BLaER1 treated with 17β-estradiol and CSF1 and Interleukin-3, amounts not matched to agents 10 nM and 100 nM (cell line): ENCODE data around the gene LIN28B.
"Not testable (repeated sequence)": the region's sequence is repeated elsewhere in the genome, so short reads cannot be mapped to it uniquely, and the experiment has no call there.

ENCODE experiments used
- H3K27ac ChIP-seq, 11 experiments: shearing (Covaris generic); formaldehyde crosslinking; 2 replicates each; pipeline ENCODE4 v1.8.1; 2022
- H3K27me3 ChIP-seq, 11 experiments: shearing (Covaris generic); formaldehyde crosslinking; 2 replicates each; pipeline ENCODE4 v1.8.1; 2022
- H3K36me3 ChIP-seq, 11 experiments: shearing (Covaris generic); formaldehyde crosslinking; 2 replicates each; pipeline ENCODE4 v1.8.1; 2022
- H3K4me1 ChIP-seq, 10 experiments: shearing (Covaris generic); formaldehyde crosslinking; 2 replicates each; pipeline ENCODE4 v1.8.1; 2022
- H3K4me2 ChIP-seq, 11 experiments: shearing (Covaris generic); formaldehyde crosslinking; 2 replicates each; pipeline ENCODE4 v1.8.1; 2022
- H3K4me3 ChIP-seq, 10 experiments: shearing (Covaris generic); formaldehyde crosslinking; 2 replicates each; pipeline ENCODE4 v1.8.1; 2022
- H3K9ac ChIP-seq, 11 experiments: shearing (Covaris generic); formaldehyde crosslinking; 2 replicates each; pipeline ENCODE4 v1.8.1; 2022
- H3K9me3 ChIP-seq, 11 experiments: shearing (Covaris generic); formaldehyde crosslinking; replicated peaks in 1 of 11; 2 replicates each; pipeline ENCODE4 v1.8.1; 2022
- H4K20me1 ChIP-seq, 11 experiments: shearing (Covaris generic); formaldehyde crosslinking; 2 replicates each; pipeline ENCODE4 v1.8.1; 2022
- Cebpa-rat ChIP-seq, 11 experiments: shearing (Covaris generic); IDR thresholded peaks; 2 replicates each; pipeline ENCODE4 v1.8.1; 2022

LIN28B gene

DNA sequence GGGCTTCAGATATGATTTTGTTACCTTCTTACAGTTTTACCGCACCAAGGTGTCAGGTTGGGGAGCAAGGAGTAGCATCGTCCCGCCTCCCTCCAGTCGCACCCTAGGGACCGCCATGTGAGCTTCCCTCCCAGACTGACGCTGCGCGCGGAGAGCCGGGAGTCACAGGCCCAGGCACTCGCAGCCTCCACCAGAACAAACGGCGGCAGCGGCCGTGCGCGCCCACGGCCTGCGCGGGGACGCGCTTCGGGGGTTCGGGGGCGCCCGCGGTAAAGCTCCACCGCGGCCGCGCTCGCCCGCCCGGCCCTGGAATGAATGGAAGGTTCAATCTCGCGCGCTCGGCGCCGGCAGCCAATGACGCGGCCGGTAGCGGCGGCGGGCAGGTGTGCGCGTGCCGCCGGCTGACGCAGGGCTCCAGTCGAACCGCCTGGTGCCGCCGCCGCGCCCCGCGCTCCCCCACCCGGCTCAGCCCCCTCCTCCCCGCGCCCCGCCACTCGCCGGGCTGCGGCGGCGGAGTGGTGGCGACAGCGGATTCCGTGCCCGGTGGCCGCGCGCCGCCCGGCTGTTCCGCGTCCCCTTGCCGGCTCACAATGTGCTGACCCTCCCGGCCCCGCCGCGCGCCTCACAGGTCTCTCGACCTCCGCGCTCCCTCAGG is 16.5 kb upstream of the LIN28B start:
- Histone ChIP-seq H3K36me3 (no peaks in the 10 kb centered on the region), H3K4me1 (no peaks in the 10 kb centered on the region), H4K20me1 (no peaks in the 10 kb centered on the region), H3K4me3 (no peak overlapping the region), H3K9me3 (peaks cover 11 to 27% (median 18%) of the 10 kb centered on the region in 11 experiments), H3K27me3 (no peaks in the 10 kb centered on the region), H3K9ac (no peak overlapping the region), H3K4me2 (no peak overlapping the region), H3K27ac (no peak overlapping the region)
- no peak for TF ChIP-seq Cebpa-rat (IDR thresholded peaks at IDR 0.05)

DNA sequence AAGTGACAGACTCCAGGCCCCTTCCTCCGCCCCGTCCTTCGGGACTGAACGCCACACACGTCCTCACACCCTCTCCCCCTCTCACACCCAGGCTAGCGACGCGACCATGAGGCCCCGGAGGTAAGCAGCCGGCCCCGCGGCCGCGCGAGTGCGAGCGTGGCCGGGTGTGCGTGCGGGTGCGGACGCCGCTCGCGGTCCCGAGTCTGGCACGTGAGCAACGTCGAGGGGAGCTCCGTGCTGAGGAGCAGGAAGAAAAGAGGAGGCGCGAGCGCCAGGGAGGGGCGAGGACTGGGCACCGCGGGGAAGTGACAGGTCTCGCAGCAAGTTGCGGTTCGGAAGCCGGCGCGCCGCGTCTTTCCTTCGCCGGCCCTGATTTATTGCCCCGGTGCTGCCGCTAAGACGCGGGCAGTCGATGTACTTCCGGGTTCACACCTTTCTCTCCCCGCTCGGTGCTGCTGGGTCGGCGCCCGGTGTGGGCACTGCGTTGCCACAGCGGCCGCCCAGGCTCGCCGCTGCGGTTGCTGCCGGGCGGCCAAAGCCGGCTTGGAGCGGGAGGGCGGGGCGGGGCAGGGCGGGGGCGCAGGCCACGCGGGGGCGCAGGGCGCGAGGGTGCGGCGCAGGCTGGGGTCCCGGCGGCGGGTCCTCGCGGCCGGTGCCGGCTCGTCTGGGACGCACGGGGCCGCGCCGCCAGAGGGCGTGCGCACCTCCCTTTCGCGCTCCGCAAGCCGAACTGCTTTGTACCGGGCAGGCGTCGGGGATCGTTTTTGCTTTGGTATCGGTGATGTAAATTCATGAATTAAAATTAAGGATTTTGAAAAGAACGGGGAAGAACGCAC is 15.8 kb upstream of the LIN28B start:
- Histone ChIP-seq H3K9ac (no peak overlapping the region), H3K4me2 (no peak overlapping the region), H3K4me3 (no peak overlapping the region), H3K27ac (no peak overlapping the region), H3K27me3 (no peaks in the 10 kb centered on the region), H3K36me3 (no peaks in the 10 kb centered on the region), H3K9me3 (peaks cover 11 to 27% (median 18%) of the 10 kb centered on the region in 11 experiments), H4K20me1 (no peaks in the 10 kb centered on the region), H3K4me1 (no peaks in the 10 kb centered on the region)
- TF ChIP-seq Cebpa-rat (IDR thresholded peaks at IDR 0.05): no peak

GRCh38 chr6:104941729-104942091 is 15.2 kb upstream of the LIN28B start:
- H3K9ac ChIP-seq: no peak overlapping the region
- TF ChIP-seq Cebpa-rat (IDR thresholded peaks at IDR 0.05): no peak
- H3K9me3 ChIP-seq: peaks cover 11 to 26% (median 18%) of the 10 kb centered on the region in 11 experiments
- H3K27me3 ChIP-seq: no peaks in the 10 kb centered on the region
- H4K20me1 ChIP-seq: no peaks in the 10 kb centered on the region
- H3K27ac ChIP-seq: no peak overlapping the region
- no peaks in the 10 kb centered on the region for H3K36me3 ChIP-seq
- H3K4me2 ChIP-seq: no peak overlapping the region
- no peak overlapping the region for H3K4me3 ChIP-seq
- no peaks in the 10 kb centered on the region for H3K4me1 ChIP-seq

DNA sequence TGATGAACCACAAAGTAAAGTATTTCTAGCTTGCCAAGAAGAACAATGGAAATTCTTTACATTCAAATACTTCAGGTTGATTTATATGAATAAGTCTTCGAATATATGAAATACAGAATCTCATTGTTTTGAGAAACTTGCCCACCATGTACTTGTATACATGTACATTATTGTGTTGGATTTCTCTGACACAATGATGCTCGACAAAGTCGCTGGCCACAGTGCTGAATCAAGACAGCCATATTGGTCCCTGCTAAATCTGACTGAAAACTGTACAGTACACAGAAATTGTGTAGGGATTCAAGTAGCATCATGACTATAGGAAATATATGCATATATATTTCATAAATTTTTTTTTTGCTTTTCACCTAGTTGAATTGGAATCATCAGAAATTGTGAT is 13.1 kb upstream of the LIN28B start:
- Histone ChIP-seq H3K27me3 (no peaks in the 10 kb centered on the region), H3K27ac (no peak overlapping the region)

GRCh38 chr6:104949206-104949605 is 7.7 kb upstream of the LIN28B start:
- Histone ChIP-seq H3K4me2 (no peak overlapping the region), H3K27me3 (no peaks in the 10 kb centered on the region), H3K27ac (no peak overlapping the region), H4K20me1 (no peaks in the 10 kb centered on the region), H3K36me3 (no peaks in the 10 kb centered on the region), H3K4me3 (no peak overlapping the region), H3K9me3 (peaks cover 0 to 9% (median 5%) of the 10 kb centered on the region in 11 experiments; a peak in 9 of 22 replicates), H3K4me1 (no peaks in the 10 kb centered on the region), H3K9ac (no peak overlapping the region)
- TF ChIP-seq Cebpa-rat (IDR thresholded peaks at IDR 0.05): no peak

More for the DNA sequence above, 13.1 kb upstream of the LIN28B start:
- no peaks in the 10 kb centered on the region for H4K20me1 ChIP-seq
- no peaks in the 10 kb centered on the region for H3K36me3 ChIP-seq
- H3K9ac ChIP-seq: no peak overlapping the region
- H3K4me2 ChIP-seq: no peak overlapping the region
- no peaks in the 10 kb centered on the region for H3K4me1 ChIP-seq
- peaks cover 11 to 20% (median 17%) of the 10 kb centered on the region in 11 experiments for H3K9me3 ChIP-seq
- no peak for TF ChIP-seq Cebpa-rat (IDR thresholded peaks at IDR 0.05)
- H3K4me3 ChIP-seq: no peak overlapping the region

DNA sequence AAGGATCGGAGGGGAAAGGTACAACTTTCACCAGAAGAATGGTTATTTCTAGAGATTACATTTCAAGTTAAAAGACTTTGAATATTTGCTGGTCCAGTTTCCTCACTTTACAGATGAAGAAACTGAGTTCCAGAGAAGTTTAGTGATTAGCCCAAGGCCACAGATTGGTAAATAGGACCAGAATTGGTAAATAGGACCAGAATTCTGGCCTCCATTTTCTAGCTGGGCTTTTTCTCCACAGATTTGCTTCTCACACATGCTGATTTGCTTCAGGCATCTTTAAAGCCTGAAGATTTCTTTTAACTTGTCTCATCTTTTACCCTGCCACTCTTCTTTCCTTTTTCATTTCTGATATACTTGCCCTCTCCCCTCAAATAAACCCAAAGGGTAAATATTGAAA is 5.2 kb upstream of the LIN28B start:
- H3K27ac ChIP-seq: no peak overlapping the region
- no peaks in the 10 kb centered on the region for H3K36me3 ChIP-seq
- no peaks in the 10 kb centered on the region for H3K4me1 ChIP-seq
- no peak overlapping the region for H3K9ac ChIP-seq
- H3K9me3 ChIP-seq: peaks cover 0 to 9% (median 5%) of the 10 kb centered on the region in 11 experiments; a peak in 9 of 22 replicates
- no peak overlapping the region for H3K4me3 ChIP-seq
- peaks cover 0 to 5% (median 0%) of the 10 kb centered on the region in 11 experiments; a peak in 2 of 22 replicates for H3K27me3 ChIP-seq
- no peak for TF ChIP-seq Cebpa-rat (IDR thresholded peaks at IDR 0.05)
- no peaks in the 10 kb centered on the region for H4K20me1 ChIP-seq
- no peak overlapping the region for H3K4me2 ChIP-seq

GRCh38 chr6:104952911-104953399 is 4.0 kb upstream of the LIN28B start:
- Histone ChIP-seq H3K27ac (no peak overlapping the region), H3K4me2 (no peak overlapping the region), H3K4me3 (no peak overlapping the region), H3K4me1 (no peaks in the 10 kb centered on the region), H4K20me1 (no peaks in the 10 kb centered on the region), H3K27me3 (peaks cover 0 to 5% (median 0%) of the 10 kb centered on the region in 11 experiments; a peak in 2 of 22 replicates), H3K36me3 (no peaks in the 10 kb centered on the region), H3K9ac (no peak overlapping the region), H3K9me3 (peaks cover 0 to 9% (median 5%) of the 10 kb centered on the region in 11 experiments; a peak in 10 of 22 replicates)
- TF ChIP-seq Cebpa-rat (IDR thresholded peaks at IDR 0.05): no peak

GRCh38 chr6:104953400-104954189 is 3.3 kb upstream of the LIN28B start:
- H3K27me3 ChIP-seq, H3K9ac ChIP-seq, H3K4me3 ChIP-seq, H3K36me3 ChIP-seq, H4K20me1 ChIP-seq, H3K4me2 ChIP-seq, H3K4me1 ChIP-seq, H3K9me3 ChIP-seq, H3K27ac ChIP-seq: not testable (repeated sequence)

- Histone ChIP-seq H3K4me1 (no peaks in the 10 kb centered on the region), H3K4me2 (no peak overlapping the region), H3K36me3 (no peaks in the 10 kb centered on the region), H3K9ac (no peak overlapping the region), H4K20me1 (no peaks in the 10 kb centered on the region), H3K27me3 (peaks cover 0 to 5% (median 0%) of the 10 kb centered on the region in 11 experiments; a peak in 2 of 22 replicates), H3K27ac (no peak overlapping the region), H3K4me3 (no peak overlapping the region), H3K9me3 (peaks cover 0 to 9% (median 5%) of the 10 kb centered on the region in 11 experiments; a peak in 10 of 22 replicates)
- no peak for TF ChIP-seq Cebpa-rat (IDR thresholded peaks at IDR 0.05)
Measured at GRCh38 chr6:104954190-104954797, 2.6 kb upstream of the LIN28B start.
